ENCODE data around the gene RNU2-1. TPM values are rescaled to one million over a fixed set of nuclear protein-coding genes. Genes with fewer than 3 reads are reported as not detected.

RNU2-1 gene
- polyA plus RNA-seq, 1 donor from 2014 or later, result not detected

DNA sequence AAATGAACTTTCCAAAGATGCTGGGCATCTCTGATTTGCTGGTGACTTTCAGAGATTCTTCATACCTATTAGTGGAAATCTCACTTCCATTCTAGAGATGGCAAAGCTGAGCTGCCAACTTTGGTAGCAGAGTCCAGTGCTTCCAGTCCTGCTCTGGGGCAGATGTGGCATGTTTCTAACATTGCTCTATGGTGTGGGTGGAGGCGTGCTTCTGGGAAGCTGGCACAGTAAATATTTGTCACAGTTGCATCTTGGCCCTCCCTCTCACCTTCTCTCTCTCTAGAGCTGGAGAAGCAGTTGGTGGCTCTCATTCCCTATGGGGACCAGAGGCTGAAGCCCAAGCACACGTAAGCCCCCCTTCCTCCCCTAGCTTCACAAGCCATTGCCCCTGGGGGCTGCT, 20.2 kb downstream of the RNU2-1 start:
- Histone ChIP-seq H3K4me3 (ENCODE audit: low read length) (no peak overlapping the region), H4K20me1 (ENCODE audit: insufficient read depth) (no peaks in the 10 kb centered on the region), H3K27me3 (ENCODE audit: insufficient read depth, low read depth, low read length) (no peaks in the 10 kb centered on the region), H3K9ac (ENCODE audit: low read length) (no peak overlapping the region), H3K9me3 (ENCODE audit: low read length) (no peaks in the 10 kb centered on the region), H3K79me2 (replicated peaks; ENCODE audit: insufficient read depth, low read length) (no peaks in the 10 kb centered on the region), H3K36me3 (ENCODE audit: insufficient read depth, low read length) (peaks cover 8% of the 10 kb centered on the region), H2AFZ (ENCODE audit: low read depth, low read length) (no peak overlapping the region), H3K9me2 (ENCODE audit: insufficient read depth, low read length) (no peaks in the 10 kb centered on the region), H3F3A (ENCODE audit: insufficient read depth, low read length, poor library complexity, severe bottlenecking) (no peaks in the 10 kb centered on the region), H3K4me2 (ENCODE audit: low read length) (no peak overlapping the region), H3K27ac (ENCODE audit: low read length) (no peak overlapping the region)
- TF ChIP-seq MXI1 (conservative IDR thresholded peaks at IDR 0.05; ENCODE audit: poor library complexity, severe bottlenecking) (no peak), TAF1 (IDR thresholded peaks at IDR 0.05; ENCODE audit: low read depth) (no peak), SMC3 (conservative IDR thresholded peaks at IDR 0.05; ENCODE audit: poor library complexity) (no peak), EP300 (conservative IDR thresholded peaks at IDR 0.05; ENCODE audit: poor library complexity, severe bottlenecking) (no peak)
- TF ChIP-seq, protein P1, sequence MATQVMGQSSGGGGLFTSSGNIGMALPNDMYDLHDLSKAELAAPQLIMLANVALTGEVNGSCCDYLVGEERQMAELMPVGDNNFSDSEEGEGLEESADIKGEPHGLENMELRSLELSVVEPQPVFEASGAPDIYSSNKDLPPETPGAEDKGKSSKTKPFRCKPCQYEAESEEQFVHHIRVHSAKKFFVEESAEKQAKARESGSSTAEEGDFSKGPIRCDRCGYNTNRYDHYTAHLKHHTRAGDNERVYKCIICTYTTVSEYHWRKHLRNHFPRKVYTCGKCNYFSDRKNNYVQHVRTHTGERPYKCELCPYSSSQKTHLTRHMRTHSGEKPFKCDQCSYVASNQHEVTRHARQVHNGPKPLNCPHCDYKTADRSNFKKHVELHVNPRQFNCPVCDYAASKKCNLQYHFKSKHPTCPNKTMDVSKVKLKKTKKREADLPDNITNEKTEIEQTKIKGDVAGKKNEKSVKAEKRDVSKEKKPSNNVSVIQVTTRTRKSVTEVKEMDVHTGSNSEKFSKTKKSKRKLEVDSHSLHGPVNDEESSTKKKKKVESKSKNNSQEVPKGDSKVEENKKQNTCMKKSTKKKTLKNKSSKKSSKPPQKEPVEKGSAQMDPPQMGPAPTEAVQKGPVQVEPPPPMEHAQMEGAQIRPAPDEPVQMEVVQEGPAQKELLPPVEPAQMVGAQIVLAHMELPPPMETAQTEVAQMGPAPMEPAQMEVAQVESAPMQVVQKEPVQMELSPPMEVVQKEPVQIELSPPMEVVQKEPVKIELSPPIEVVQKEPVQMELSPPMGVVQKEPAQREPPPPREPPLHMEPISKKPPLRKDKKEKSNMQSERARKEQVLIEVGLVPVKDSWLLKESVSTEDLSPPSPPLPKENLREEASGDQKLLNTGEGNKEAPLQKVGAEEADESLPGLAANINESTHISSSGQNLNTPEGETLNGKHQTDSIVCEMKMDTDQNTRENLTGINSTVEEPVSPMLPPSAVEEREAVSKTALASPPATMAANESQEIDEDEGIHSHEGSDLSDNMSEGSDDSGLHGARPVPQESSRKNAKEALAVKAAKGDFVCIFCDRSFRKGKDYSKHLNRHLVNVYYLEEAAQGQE (IDR thresholded peaks at IDR 0.05; ENCODE audit: borderline replicate concordance), result no peak

DNA sequence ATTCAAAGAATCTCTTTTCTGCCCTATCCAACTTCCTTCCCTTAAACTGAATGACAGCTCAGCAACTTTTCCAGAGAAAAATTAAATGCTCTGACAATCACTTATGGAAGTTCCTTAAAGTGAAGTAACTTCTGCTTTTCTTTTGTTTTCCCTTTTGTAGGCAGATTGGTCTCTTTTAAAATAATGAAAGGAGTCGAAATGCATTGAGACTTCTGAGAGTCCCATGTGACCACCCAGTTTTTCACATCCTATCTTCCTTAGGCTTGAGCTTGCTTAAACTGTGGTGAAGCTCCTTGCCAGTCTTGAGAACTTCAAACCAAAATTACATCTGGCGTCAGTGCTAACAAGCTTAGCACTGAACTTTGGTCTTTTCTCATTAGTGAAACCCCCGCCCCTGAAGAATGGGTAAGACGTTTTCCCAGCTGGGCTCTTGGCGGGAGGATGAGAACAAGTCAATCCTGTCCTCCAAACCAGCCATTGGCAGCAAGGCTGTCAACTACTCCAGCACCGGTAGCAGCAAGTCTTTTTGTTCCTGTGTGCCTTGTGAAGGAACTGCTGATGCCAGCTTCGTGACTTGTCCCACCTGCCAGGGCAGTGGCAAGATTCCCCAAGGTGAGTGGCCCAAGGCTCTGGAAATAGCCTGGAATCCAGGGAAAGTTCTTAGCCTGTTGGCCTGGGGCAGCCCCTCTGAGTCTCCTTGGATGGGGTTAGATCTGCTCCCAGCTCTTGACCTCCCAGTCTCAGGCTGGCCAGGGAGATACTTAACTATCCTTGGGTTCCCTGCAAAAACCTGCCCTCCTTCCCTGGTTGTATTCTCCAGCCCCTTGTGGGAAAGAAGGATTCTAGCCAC, 20.9 kb downstream of the RNU2-1 start:
- Histone ChIP-seq H3K79me2 (replicated peaks; ENCODE audit: insufficient read depth, low read length) (no peaks in the 10 kb centered on the region), H3K36me3 (ENCODE audit: insufficient read depth, low read length) (peaks cover 8% of the 10 kb centered on the region), H2AFZ (ENCODE audit: low read depth, low read length) (no peak overlapping the region), H3F3A (ENCODE audit: insufficient read depth, low read length, poor library complexity, severe bottlenecking) (no peaks in the 10 kb centered on the region), H3K27ac (ENCODE audit: low read length) (no peak overlapping the region), H3K9ac (ENCODE audit: low read length) (no peak overlapping the region), H3K27me3 (ENCODE audit: insufficient read depth, low read depth, low read length) (no peaks in the 10 kb centered on the region), H3K4me2 (ENCODE audit: low read length) (no peak overlapping the region), H4K20me1 (ENCODE audit: insufficient read depth) (no peaks in the 10 kb centered on the region), H3K4me3 (ENCODE audit: low read length) (no peak overlapping the region), H3K9me2 (ENCODE audit: insufficient read depth, low read length) (no peaks in the 10 kb centered on the region), H3K9me3 (ENCODE audit: low read length) (no peaks in the 10 kb centered on the region)
- no peak for TF ChIP-seq EZH2 (IDR thresholded peaks at IDR 0.05; ENCODE audit: borderline replicate concordance, insufficient read depth, low read length, poor library complexity, severe bottlenecking)
- TF ChIP-seq MXI1 (conservative IDR thresholded peaks at IDR 0.05; ENCODE audit: poor library complexity, severe bottlenecking), result no peak
- TF ChIP-seq TAF1 (IDR thresholded peaks at IDR 0.05; ENCODE audit: low read depth), result no peak
- no peak for TF ChIP-seq SMC3 (conservative IDR thresholded peaks at IDR 0.05; ENCODE audit: poor library complexity)
- TF ChIP-seq, protein P2, sequence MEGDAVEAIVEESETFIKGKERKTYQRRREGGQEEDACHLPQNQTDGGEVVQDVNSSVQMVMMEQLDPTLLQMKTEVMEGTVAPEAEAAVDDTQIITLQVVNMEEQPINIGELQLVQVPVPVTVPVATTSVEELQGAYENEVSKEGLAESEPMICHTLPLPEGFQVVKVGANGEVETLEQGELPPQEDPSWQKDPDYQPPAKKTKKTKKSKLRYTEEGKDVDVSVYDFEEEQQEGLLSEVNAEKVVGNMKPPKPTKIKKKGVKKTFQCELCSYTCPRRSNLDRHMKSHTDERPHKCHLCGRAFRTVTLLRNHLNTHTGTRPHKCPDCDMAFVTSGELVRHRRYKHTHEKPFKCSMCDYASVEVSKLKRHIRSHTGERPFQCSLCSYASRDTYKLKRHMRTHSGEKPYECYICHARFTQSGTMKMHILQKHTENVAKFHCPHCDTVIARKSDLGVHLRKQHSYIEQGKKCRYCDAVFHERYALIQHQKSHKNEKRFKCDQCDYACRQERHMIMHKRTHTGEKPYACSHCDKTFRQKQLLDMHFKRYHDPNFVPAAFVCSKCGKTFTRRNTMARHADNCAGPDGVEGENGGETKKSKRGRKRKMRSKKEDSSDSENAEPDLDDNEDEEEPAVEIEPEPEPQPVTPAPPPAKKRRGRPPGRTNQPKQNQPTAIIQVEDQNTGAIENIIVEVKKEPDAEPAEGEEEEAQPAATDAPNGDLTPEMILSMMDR (IDR thresholded peaks at IDR 0.05; ENCODE audit: poor library complexity, severe bottlenecking), result no peak
- TF ChIP-seq, protein P1 (IDR thresholded peaks at IDR 0.05; ENCODE audit: borderline replicate concordance), result no peak
- TF ChIP-seq POLR2AphosphoS5 (IDR thresholded peaks at IDR 0.05), result no peak

All from neural cell (in vitro differentiated cells).